Activated CD4-positive, alpha-beta T cell treated with anti-CD3 and anti-CD28 coated beads for 1 hour (primary cell): ENCODE measurements around the gene UCMA.

ENCODE experiments used
- DNase-seq: peaks from one replicate; pipeline ENCODE4 v3.0.0-alpha.2; 2020

The UCMA gene

DNA sequence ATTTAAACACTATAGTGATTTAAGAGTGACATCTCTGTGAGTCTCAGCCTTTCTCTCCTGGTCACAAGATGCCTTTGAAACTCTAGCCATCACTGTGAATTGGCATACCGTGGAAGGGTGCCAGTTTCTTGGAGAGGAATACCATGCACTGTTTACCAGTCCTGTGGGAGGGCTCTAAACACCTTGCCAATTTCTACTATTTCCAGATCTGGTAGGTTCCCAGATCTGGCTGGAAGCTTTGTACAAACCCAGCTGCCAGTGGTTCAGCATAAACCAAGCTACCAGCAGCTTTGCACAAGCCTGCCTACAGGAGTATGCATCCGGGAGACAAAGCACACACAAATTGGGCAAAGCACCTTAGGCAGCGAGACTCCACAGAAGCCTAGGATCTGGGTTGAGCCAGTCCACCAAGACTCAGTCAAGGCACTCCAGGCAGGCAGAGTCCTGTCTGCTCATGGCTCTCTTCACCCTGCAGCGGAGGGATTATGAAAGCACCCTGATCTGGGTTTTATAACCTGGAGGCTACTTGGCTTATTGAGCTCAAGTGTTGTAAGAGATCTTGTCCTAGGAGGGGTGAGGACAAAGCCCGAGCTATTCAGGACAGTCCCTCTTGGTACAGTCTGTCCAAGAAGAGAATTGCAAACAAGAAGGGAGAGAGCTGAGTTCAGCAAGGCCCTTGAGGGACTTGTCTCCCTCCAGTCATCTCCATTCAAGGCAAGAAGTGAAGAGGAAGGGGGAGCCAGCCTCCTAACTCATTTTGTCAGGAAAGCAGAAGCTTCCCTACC lies 49.3 kb downstream of the UCMA start:
- DNase-seq: no peak

DNA sequence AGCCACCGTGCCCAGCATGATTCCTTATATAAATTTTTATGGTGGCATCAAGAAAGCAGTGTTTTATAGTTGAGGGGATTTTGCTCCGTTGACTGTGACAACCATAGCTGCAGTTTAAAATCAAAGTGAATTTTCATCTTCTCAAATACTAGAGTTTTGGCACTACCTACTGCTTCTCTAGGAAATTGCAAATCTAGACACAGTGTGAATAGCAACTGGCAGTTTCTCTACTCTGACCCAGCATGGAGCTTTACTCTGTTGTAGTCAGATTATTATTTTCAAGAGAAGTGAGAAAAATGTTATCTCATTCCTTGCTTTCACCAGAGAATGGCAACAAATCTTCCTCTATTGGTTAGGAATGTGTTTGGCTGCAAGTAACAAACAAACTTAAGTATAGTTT lies 49.9 kb downstream of the UCMA start:
- no peak for DNase-seq

DNA sequence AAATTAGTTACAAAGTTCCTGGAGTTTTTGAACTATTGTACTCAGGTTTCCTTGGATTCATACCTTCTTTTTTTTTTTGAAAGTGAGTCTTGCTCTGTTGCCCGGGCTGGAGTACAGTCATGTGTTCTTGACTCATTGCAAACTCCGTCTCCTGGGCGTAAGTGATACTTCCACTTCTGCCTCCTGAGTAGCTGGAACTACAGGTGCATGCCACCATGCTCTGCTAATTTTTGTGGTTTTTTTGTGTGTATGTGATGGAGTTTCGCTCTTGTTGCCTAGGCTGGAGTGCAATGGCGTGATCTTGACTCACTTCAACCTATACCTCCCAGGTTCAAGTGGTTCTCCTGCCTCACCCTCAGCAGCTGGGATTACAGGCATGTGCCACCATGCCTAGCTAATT lies 50.5 kb downstream of the UCMA start:
- DNase-seq: no peak

DNA sequence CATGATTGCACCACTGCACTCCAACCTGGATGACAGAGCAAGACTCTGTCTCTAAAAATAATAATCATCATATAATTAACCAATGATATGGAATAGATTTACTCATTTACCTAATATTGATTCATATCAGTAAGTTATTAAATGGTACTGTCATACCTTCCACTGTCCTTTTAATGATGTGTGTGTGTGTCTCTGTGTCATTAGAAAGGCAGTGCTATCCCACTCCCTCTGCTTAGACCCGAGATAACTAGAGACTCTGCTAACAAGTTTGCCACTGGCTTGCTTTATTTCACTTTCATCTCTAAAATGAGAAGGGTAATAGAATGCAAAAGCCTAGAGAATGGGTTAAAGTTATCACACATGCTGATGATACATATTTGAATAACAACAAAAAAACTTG lies 51.8 kb downstream of the UCMA start:
- DNase-seq: no peak

DNA sequence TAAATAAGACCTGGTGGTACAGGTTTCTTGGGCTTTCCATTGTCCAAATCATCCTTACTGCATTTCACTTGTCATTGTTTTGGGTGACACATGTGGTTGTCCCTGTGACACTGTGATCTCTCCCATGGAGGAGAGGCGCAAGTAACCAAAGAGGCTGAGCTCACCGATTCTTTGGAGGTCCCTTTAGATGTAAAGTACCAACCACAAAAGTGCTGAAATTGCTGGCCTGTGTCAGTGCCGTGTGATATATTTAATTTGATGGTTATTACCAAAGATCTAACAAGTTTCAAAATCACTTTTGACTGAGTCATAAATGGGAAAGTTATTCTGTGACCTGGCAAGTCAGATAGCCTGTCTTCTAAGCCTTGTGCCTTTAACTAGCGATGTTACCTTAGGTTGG lies 53.4 kb downstream of the UCMA start:
- DNase-seq: no peak

DNA sequence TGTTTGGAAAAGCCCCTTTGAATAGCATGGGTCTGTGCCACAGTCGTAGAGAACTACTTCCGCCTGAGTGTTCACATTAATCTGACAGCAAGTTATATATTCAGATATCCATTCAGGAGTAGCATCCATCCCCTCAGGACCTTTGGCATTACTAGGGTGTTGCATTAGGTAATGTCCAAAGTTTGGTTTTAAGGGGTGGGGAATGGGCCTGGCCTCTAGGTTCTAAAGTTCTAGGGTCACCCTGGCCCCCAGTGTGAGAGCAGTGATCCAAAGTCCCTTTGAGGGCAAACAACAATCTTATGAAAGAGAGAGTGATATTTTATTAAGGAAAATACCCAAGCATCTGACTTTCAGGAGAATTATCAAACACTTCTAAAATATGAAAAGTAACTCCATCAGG lies 60.6 kb downstream of the UCMA start:
- no peak for DNase-seq
